IMR-90 (cell line): Measurements from ENCODE around the gene PFN1. TPM values are rescaled to one million over a fixed set of nuclear protein-coding genes. Genes with fewer than 3 reads are reported as not detected.
A peak's percentile ranks its signal among the peaks of the same experiment; 100 is the strongest.

Experiments used
- ATAC-seq: fragments of 200-7000 bp; cut with Tn5 transposase; 2 replicates; pipeline ENCODE4 v1.9.1; 2020; ENCODE audit warnings: low read depth, mild to moderate bottlenecking, moderate library complexity
- BruUV-seq: library from RNA; stranded (reverse); fragments of 400-500 nt; replicated peaks from 2 replicates; lab custom pipeline; 2021; lab: Mats Ljungman, UMichigan
- CTCF ChIA-PET: fragments of 300-600 bp; formaldehyde crosslinking; extraction: SDS; loops from one replicate; lab custom pipeline; 2021; ENCODE audit warnings: antibody characterized with exemption; lab: Yijun Ruan, JAX
- POLR2A ChIA-PET: fragments of 300-600 bp; sonication (Branson Sonifier 250); formaldehyde crosslinking; loops from one replicate; lab custom pipeline; 2022; ENCODE audit warnings: antibody characterized with exemption; ENCODE audit not compliant: unreplicated experiment; lab: Charles Lee
- DNase-seq: peaks from one replicate; pipeline ENCODE4 v3.0.0; 2013
- H2AFZ ChIP-seq: replicated peaks from 2 replicates; pipeline ENCODE3; 2013; ENCODE audit warnings: low read length, mild to moderate bottlenecking; ENCODE audit not compliant: poor library complexity
- H2AK5ac ChIP-seq: 2 replicates; pipeline ENCODE4 v1.6.1; 2013; ENCODE audit warnings: low read depth, low read length, inconsistent platforms
- H2AK9ac ChIP-seq: replicated peaks from 2 replicates; pipeline ENCODE3; 2013; ENCODE audit warnings: mild to moderate bottlenecking, low read depth, low read length, moderate library complexity; ENCODE audit not compliant: poor library complexity
- H2BK120ac ChIP-seq: 2 replicates; pipeline ENCODE4 v1.6.1; 2013; ENCODE audit warnings: low read depth, low read length, inconsistent platforms
- H2BK15ac ChIP-seq: 3 replicates; pipeline ENCODE4 v1.6.1; 2013; ENCODE audit warnings: low read depth, low read length, inconsistent platforms
- H2BK20ac ChIP-seq: 2 replicates; pipeline ENCODE4 v1.6.1; 2013; ENCODE audit warnings: low read depth, mild to moderate bottlenecking, inconsistent platforms, low read length, moderate library complexity
- H2BK5ac ChIP-seq: 2 replicates; pipeline ENCODE4 v1.6.1; 2013; ENCODE audit warnings: mild to moderate bottlenecking, low read depth, low read length, inconsistent platforms; ENCODE audit not compliant: poor library complexity, severe bottlenecking
- H3K14ac ChIP-seq: replicated peaks from 2 replicates; pipeline ENCODE4 v1.6.1; 2013; ENCODE audit warnings: low read depth, low read length, inconsistent platforms
- H3K18ac ChIP-seq: 2 replicates; pipeline ENCODE4 v1.6.1; 2013; ENCODE audit warnings: low read depth, low read length, control low read depth
- H3K23ac ChIP-seq: 2 replicates; pipeline ENCODE4 v1.6.1; 2013; ENCODE audit warnings: low read depth, low read length, inconsistent platforms
- H3K27ac ChIP-seq: 2 replicates; pipeline ENCODE4 v1.5.1; 2013; ENCODE audit warnings: mild to moderate bottlenecking, control low read depth, low read length; ENCODE audit not compliant: insufficient read depth
- H3K27me3 ChIP-seq: 2 replicates; pipeline ENCODE4 v1.6.1; 2013; ENCODE audit warnings: low read length; ENCODE audit not compliant: control insufficient read depth, insufficient read depth
- H3K36me3 ChIP-seq: 2 replicates; pipeline ENCODE4 v1.6.1; 2013; ENCODE audit warnings: low read length, mixed read lengths; ENCODE audit not compliant: control insufficient read depth, insufficient read depth
- H3K4ac ChIP-seq: 2 replicates; pipeline ENCODE4 v1.6.1; 2013; ENCODE audit warnings: low read depth, low read length, inconsistent platforms
- H3K4me1 ChIP-seq: 2 replicates; pipeline ENCODE4 v1.6.1; 2013; ENCODE audit warnings: low read length, mixed read lengths; ENCODE audit not compliant: control insufficient read depth, insufficient read depth
- H3K4me2 ChIP-seq: 2 replicates; pipeline ENCODE4 v1.6.1; 2013; ENCODE audit warnings: low read depth, mild to moderate bottlenecking, control low read depth, low read length, moderate library complexity
- H3K4me3 ChIP-seq: 2 replicates; pipeline ENCODE4 v1.5.1; 2013; ENCODE audit warnings: low read depth, mild to moderate bottlenecking, control low read depth, low read length, moderate library complexity; ENCODE audit not compliant: insufficient read depth
- H3K56ac ChIP-seq: 2 replicates; pipeline ENCODE4 v1.6.1; 2013; ENCODE audit warnings: low read length, inconsistent platforms; ENCODE audit not compliant: insufficient read depth; ENCODE audit errors: extremely low read depth
- H3K79me1 ChIP-seq, 2 experiments: 2 replicates each; pipeline ENCODE4 v1.6.1; 2013; ENCODE audit warnings: low read length in 2 of 2, inconsistent platforms in 1 of 2, low read depth in 1 of 2
- H3K9ac ChIP-seq: 2 replicates; pipeline ENCODE4 v1.6.1; 2013; ENCODE audit warnings: low read depth, low read length, control low read depth
- H3K9me1 ChIP-seq: 2 replicates; pipeline ENCODE4 v1.6.1; 2013; ENCODE audit warnings: low read length, inconsistent platforms; ENCODE audit not compliant: insufficient read depth
- H3K9me3 ChIP-seq: 2 replicates; pipeline ENCODE4 v1.6.1; 2013; ENCODE audit warnings: low read length; ENCODE audit not compliant: control insufficient read depth, insufficient read depth
- H4K20me1 ChIP-seq: 2 replicates; pipeline ENCODE4 v1.6.1; 2013; ENCODE audit warnings: low read length, inconsistent platforms; ENCODE audit not compliant: insufficient read depth
- H4K5ac ChIP-seq: 2 replicates; pipeline ENCODE4 v1.6.1; 2013; ENCODE audit warnings: mild to moderate bottlenecking, low read depth, low read length, control low read depth
- H4K8ac ChIP-seq, 2 experiments: 2 replicates each; pipeline ENCODE4 v1.6.1; 2013; ENCODE audit warnings: low read depth in 2 of 2, low read length in 2 of 2, control low read depth in 1 of 2, inconsistent platforms in 1 of 2
- H4K91ac ChIP-seq: 2 replicates; pipeline ENCODE4 v1.6.1; 2013; ENCODE audit warnings: low read depth, low read length, inconsistent platforms; ENCODE audit not compliant: insufficient read depth
- RAD21 ChIP-seq: IDR thresholded peaks from 2 replicates; pipeline ENCODE4 v1.6.1; 2012; ENCODE audit warnings: low read length, improper control_type of control experiment
- WGBS, 2 experiments: methylation state at CpG; one replicate each; pipeline versions ENCODE4 v1.1.5 to v1.1.7; 2013; ENCODE audit warnings: missing lambda C conversion rate in 2 of 2; ENCODE audit not compliant: insufficient read length in 1 of 2; ENCODE audit errors: extremely low coverage in 2 of 2; 5-methylcytosine and 5-hydroxymethylcytosine counted together
- dilution Hi-C: fragments of 300-500 bp; cut with HindIII; formaldehyde crosslinking; loops from one replicate; pipeline ENCODE4 v1.14.3; 2018; ENCODE audit warnings: low sequenced_read_pairs; ENCODE audit not compliant: unreplicated experiment
- in situ Hi-C: fragments of 300-500 bp; cut with MboI; formaldehyde crosslinking; loops from 3 replicates; pipeline ENCODE4 v1.14.3; 2019; ENCODE audit warnings: low sequenced_read_pairs, inconsistent platforms, mixed read lengths
- intact Hi-C: fragments of 100-400 bp; cut with micrococcal nuclease; formaldehyde crosslinking; loops from 2 replicates; pipeline ENCODE4 v1.10.0; 2022
- polyA plus RNA-seq, 3 experiments: library from polyadenylated mRNA; depleted of rRNA; stranded (reverse); fragments of >200 nt; gene quantifications; 2 replicates each; pipeline ENCODE4 v1.2.3, GENCODE V29; 2012; ENCODE audit warnings: low replicate concordance in 1 of 3
- total RNA-seq: library from RNA; depleted of rRNA; stranded (reverse); fragments of >200 nt; gene quantifications from 2 replicates; pipeline ENCODE4 v1.2.3, GENCODE V29; 2012
- TF ChIP-seq, protein P1 (sequence below): fragments of 150-350 bp; IDR thresholded peaks from 2 replicates; pipeline ENCODE4 v1.6.1; 2016; ENCODE audit warnings: low read depth, mild to moderate bottlenecking, low read length, moderate library complexity, borderline replicate concordance

The PFN1 gene
- total and polyA plus RNA-seq, 2 of the 4 experiments (the other 2 are of a cell fraction): 348 to 1,671 TPM

DNA sequence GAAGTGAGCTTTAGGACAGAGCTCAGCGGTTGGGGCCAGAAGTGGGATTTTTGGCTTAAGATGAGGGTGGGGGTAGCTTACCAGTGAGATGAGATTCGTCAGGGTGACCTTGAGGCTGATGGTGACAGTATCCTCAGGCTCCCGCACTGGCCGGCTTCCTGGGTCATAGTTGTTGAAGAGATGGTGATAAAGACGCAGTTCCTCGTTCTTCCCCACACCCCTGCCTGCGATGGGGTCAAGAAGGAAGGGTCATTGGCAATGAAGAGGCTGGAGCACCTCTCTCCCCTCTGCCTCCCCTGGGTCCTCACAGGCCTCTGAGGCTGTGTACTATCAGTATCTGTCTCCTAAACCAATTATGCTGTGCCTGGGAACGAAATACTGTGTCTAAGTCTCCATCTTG is 45.8 kb downstream of the PFN1 start:
- POLR2A ChIA-PET: no interaction called here
- BruUV-seq: no TSS peak

More for the DNA sequence above, 45.8 kb downstream of the PFN1 start:
- Histone ChIP-seq H4K8ac (no peak overlapping the region), H3K36me3 (peaks cover 2% of the 10 kb centered on the region; the same call in 1 of the 2 replicates), H3K79me1 (no peaks in the 10 kb centered on the region), H3K18ac (no peak overlapping the region), H2BK15ac (no peak overlapping the region), H3K23ac (no peak overlapping the region), H4K20me1 (no peaks in the 10 kb centered on the region; the same call in 1 of the 2 replicates), H3K4me1 (no peaks in the 10 kb centered on the region), H4K5ac (no peak overlapping the region), H2BK120ac (no peak overlapping the region), H2AFZ (peak overlapping the region; percentile 10), H3K14ac (no peak overlapping the region), H2AK5ac (no peak overlapping the region), H3K4me2 (no peak overlapping the region), H3K4ac (no peak overlapping the region), H3K9me1 (peaks cover 4% of the 10 kb centered on the region; the same call in 1 of the 2 replicates), H3K9me3 (no peaks in the 10 kb centered on the region; the same call in 1 of the 2 replicates), H3K9ac (no peak overlapping the region), H4K91ac (no peak overlapping the region), H3K4me3 (no peak overlapping the region), H3K27me3 (peaks cover 2% of the 10 kb centered on the region; the same call in 1 of the 2 replicates), H3K27ac (no peak overlapping the region), H2BK5ac (no peak overlapping the region), H2AK9ac (no peak overlapping the region), H2BK20ac (no peak overlapping the region), H3K56ac (no peak overlapping the region)
- dilution Hi-C loops: no loop called here
- 70% methylated on average over 2 of the region's 8 CpGs; no CpG with 5 or more reads in 1 of the 2 experiments for WGBS, 2 experiments
- in situ Hi-C loops: no loop called here
- DNase-seq (no peak), ATAC-seq (no peak)
- TF ChIP-seq, protein P1, sequence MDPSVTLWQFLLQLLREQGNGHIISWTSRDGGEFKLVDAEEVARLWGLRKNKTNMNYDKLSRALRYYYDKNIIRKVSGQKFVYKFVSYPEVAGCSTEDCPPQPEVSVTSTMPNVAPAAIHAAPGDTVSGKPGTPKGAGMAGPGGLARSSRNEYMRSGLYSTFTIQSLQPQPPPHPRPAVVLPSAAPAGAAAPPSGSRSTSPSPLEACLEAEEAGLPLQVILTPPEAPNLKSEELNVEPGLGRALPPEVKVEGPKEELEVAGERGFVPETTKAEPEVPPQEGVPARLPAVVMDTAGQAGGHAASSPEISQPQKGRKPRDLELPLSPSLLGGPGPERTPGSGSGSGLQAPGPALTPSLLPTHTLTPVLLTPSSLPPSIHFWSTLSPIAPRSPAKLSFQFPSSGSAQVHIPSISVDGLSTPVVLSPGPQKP: no peak
- TF ChIP-seq RAD21: no peak
- CTCF ChIA-PET: interaction anchor here (0.9 to 1.5 kb wide), 3 partner anchors 18 to 115 kb away, joined by 3 to 4 read pairs (median 4); partner anchors contain the start of gene SPAG7
- intact Hi-C loops: no loop called here
